Measurements from ENCODE around the gene BCAS3.
"Not testable (repeated sequence)": the region's sequence is repeated elsewhere in the genome, so short reads cannot be mapped to it uniquely, and the experiment has no call there.

Gene BCAS3

DNA sequence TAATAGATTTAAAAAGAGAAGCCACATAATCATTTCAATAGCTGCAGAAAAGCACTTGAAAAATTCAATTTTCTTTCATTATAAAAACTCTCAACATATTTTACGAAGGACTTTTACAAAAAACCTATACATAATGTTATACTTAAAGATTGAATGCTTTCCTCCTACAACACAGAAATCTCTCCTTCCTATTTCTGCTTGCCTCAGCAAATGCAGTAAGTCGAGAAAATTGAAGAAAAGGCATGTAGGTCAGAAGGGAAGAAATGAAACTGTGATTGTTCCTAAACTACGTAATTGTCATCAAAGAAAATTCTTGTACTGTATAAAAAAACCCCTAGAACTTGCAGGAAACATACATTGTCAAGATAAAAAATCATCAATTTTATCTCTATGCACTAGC, 267.1 kb downstream of the BCAS3 start:
- DNase-seq, result no peak

- DNase-seq, result no peak
Observed at GRCh38 chr17:60947100-60947499, 269.4 kb downstream of the BCAS3 start.

GRCh38 chr17:60947543-60947942, 269.9 kb downstream of the BCAS3 start:
- no peak for DNase-seq

DNA sequence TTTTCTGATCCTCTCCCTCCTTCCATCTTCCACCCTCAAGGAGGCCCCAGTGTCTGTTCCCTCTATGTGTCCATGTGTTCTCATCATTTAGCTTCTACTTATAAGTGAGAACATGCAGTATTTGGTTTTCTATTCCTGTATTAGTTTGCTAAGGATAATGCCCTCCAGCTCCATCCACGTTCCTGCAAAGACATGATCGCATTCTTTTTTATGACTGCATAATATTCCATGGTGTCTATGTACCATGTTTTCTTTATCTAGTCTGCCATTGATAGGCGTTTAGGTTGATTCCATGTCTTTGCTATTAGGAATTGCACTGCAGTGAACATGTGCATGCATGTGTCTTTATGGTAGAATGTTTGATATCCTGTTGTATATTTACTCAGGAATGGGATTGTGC, 275.1 kb downstream of the BCAS3 start:
- DNase-seq, result no peak

GRCh38 chr17:60959011-60959410, 281.4 kb downstream of the BCAS3 start:
- DNase-seq, result no peak

DNA sequence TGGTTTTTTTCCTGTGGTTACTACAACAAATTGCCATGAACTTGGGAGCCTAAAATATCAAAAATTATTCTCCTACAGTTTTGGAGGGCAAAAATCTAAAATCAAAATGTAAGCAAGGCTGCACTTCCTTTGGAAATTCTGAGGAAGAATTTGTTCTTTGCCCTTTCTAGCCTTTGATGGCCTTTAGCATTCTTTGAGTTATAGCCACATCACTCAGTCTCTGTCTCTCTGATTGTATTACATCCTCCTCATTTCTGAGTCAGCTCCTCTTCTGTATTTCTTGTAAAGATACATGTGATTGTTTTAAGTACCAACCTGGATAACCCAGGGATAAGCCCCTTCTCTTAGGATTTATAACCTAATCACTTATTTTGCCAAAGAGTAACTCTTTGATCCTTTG, 282.0 kb downstream of the BCAS3 start:
- DNase-seq, result no peak

- no peak for DNase-seq
Observed at GRCh38 chr17:60960398-60961065, 282.9 kb downstream of the BCAS3 start.

DNA sequence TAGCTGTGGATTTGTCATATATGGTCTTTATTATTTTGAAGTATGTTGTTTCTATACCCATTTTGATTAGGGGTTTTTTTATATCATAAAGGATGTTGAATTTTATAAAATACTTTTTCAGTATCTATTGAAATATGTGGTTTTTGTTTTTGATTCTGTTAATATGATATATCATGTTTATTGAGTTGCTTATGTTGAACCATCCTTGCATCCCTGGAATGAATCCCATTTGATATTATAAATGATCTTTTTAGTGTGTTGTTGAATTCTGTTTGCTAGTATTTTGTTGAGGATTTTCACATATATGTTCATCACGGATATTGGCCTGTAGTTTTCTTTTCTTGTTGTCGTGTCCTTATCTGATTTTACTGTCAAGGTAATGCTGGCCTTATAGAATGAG, 286.5 kb downstream of the BCAS3 start:
- DNase-seq, result no peak

DNA sequence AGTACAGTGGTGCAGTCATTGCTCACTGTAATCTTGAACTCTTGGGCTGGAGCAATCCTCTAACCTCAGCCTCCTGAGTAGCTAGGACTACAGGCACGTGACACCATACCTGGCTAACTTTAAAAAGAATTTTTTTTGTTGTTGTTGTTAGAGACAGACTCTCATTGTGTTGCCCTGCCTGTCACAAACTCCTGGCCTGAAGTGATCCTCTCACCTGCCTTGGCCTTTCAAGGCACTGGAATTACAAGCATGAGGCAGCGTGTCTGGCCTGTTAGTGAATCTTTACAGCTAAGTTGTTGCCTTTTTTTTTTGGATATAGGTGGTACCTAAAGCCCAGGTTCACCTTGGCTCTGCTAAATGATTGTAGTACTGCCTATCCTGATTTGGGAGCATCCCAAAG, 290.6 kb downstream of the BCAS3 start:
- DNase-seq, result no peak

DNA sequence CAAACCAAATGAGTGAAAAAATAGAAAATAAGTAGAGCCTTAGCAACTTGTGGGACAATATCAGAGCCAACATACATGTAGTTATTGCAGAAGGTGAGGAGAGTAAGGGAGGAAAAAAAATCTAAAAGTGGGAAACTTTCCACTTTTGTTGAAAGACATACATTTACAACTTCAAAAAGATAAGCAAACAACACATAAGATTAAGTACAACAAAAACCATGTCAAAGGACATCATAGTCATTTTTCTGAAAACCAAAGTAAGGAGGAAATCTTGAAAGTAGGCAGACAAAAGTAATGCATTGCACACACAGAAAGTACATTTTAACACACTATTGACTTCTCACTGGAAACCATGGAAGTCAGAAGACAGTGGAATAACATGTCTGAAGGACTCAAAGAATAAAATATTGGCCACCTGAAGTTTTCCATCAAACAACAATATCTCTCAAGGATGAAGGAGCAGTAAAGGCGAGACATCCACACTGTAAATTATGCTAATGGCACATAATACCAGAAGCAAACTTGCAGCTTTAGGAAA, 291.9 kb downstream of the BCAS3 start:
- DNase-seq, result no peak

- no peak for DNase-seq
Observed at GRCh38 chr17:60970741-60971140, 293.1 kb downstream of the BCAS3 start.

- peak; percentile 19 for DNase-seq
Observed at GRCh38 chr17:60971515-60972369, 294.1 kb downstream of the BCAS3 start.

DNA sequence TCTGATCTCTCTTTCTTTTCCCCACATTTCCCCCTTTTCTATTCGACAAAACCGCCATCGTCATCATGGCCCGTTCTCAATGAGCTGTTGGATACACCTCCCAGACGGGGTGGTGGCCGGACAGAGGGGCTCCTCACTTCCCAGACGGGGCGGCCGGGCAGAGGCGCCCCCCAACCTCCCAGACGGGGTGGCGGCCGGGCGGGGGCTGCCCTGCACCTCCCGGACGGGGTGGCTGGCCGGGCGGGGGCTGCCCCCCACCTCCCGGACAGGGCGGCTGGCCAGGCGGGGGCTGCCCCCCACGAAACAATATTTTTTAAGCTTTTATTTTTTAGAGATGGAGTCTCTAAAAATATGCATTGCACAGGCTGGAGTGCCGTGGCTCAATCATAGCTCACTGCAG, 299.2 kb downstream of the BCAS3 start:
- not testable (repeated sequence) for DNase-seq

DNA sequence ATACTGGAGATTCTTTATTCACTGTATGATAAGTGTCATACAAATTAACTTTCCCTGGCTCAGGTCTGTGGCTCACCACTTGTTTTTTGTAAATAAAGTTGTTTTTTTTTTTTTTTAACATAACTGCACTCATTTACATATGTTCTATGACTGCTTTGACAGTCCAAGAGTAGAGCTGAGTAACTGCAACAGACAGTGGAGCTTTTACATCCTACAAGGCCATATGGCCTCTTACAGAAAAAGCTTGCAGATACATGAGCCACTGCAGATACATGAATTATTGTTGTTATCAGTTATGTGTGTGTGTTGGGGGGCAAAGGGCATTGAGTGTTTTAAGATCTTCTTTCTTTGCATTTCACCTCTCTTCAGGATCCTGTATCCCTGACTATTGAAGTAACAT, 311.7 kb downstream of the BCAS3 start:
- no peak for DNase-seq

DNA sequence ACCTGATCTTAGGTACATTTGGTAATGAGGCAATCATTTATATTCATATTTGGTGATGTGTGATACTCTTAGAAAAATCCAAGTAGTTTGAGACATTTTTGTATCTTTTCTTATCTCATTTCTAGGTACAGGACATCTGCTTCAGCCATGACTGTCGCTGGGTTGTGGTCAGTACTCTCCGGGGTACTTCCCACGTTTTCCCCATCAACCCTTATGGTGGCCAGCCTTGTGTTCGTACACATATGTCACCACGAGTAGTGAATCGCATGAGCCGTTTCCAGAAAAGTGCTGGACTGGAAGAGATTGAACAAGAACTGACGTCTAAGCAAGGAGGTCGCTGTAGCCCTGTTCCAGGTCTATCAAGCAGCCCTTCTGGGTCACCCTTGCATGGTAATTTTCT, 312.2 kb downstream of the BCAS3 start:
- no peak for DNase-seq

- DNase-seq, result no peak
Observed at GRCh38 chr17:60993497-60993896, 315.8 kb downstream of the BCAS3 start.

DNA sequence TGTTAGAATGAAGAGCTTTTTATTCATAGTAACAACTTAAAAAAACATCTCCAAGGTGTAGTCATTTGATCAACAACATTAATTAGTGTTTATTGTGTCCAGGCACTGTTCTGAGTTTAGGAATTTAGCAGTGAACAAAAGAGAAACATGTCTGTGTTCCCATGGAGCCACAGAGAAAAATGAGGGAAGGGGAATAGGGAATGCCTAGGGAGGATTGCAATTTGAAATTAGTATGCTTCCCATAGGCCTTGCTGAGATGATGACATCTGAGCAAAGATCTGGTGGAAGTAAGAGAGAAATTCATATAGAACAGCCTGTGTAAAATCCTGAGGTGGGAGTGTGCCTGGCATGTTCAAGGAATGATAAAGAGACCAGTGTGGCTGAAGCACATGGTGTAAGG, 318.0 kb downstream of the BCAS3 start:
- no peak for DNase-seq

DNA sequence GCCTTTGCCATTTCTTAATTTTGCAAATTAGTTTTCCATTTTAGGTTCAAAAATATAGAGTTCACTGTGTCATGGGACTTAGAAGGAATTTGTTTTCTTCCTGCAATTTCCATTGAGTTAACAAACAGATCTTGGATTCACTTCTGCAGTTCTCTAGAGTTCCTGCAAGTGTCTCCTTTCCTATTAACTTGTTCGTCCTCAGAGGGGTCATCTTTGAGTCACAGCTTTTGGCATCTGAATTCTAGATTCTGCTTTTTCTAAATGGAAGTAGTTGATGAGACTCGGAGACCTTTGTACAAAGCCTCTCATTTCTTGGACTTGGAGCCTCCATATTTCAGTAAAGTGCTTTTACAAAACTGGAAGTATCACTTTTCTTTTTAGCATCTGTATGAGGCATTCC, 323.3 kb downstream of the BCAS3 start:
- DNase-seq, result no peak

GRCh38 chr17:61002316-61002736, 324.7 kb downstream of the BCAS3 start:
- peak; percentile 4 for DNase-seq

DNA sequence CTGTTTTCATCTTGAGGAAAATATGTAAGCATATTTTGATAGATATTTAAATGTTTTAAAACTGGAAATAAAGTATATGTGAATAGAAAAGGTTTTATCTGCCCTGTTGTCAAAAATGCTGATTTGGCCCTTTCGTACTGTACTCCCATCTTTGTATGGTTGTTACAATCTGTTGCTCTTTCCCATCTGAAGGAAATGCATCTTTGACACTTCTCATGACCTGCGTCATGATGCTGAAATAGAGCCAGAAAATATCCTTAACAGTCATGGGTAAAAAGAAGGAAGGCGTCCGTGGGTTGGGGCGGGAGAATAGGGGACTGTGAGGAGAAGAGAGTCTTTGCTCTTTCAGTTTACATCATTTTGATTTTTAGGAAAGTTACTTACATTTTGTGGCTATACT, 327.7 kb downstream of the BCAS3 start:
- no peak for DNase-seq

GRCh38 chr17:61005958-61006357, 328.3 kb downstream of the BCAS3 start:
- not testable (repeated sequence) for DNase-seq

DNA sequence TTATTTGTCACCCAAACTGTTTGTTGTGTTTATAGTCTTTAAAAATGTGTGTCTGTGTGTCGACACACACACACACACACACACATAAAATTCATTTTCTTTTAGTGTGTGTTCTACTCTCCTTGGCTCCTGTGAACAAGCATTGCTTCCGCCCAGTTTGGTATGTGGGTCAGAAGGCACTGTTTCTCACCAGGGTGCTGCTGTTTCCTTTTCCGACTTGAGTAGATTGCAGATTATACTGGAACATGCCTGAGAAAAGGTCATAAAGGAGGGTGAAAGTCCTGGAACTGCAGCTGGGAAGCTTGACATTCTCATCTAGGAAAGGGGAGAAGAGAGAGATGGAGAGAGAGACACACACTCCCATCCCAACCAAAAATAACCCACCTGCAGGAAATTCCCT, 330.3 kb downstream of the BCAS3 start:
- DNase-seq, result no peak

DNA sequence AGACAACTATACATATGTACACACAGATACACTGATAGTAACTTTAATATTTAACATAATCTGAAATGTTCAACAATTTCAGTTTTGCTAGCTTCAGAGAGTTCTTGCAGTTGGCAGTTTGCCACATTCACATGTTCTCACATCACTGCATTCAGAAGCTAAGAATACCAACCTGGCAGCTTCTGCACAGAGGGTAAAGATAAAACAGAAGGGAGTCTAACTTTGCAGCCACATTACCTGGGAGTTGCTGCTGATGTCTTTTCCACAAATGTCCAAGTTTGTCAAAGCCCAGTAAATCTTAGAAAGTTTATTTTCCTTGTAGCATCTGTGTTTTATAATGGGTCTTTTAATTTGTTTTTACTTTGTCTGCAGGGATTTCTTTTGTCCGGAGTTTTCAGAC, 332.0 kb downstream of the BCAS3 start:
- no peak for DNase-seq

- no peak for DNase-seq
Observed at GRCh38 chr17:61010661-61011170, 333.1 kb downstream of the BCAS3 start.

Data from DMS153 (cell line).